Measurements from ENCODE around the gene DDX17.

Gene DDX17

GRCh38 chr22:38446018-38446601, 60.0 kb downstream of the DDX17 start:
- no peak for DNase-seq

- no peak for DNase-seq
Observed at GRCh38 chr22:38444783-38445182, 61.3 kb downstream of the DDX17 start.

- no peak for DNase-seq
Observed at GRCh38 chr22:38443628-38444521, 62.2 kb downstream of the DDX17 start.

GRCh38 chr22:38442967-38443627, 63.0 kb downstream of the DDX17 start:
- no peak for DNase-seq

GRCh38 chr22:38441620-38442287, 64.4 kb downstream of the DDX17 start:
- DNase-seq = no peak

GRCh38 chr22:38440747-38441350, 65.3 kb downstream of the DDX17 start:
- DNase-seq = no peak

- DNase-seq = no peak
Observed at GRCh38 chr22:38437416-38437815, 68.7 kb downstream of the DDX17 start.

- DNase-seq = no peak
Observed at GRCh38 chr22:38436629-38437395, 69.3 kb downstream of the DDX17 start.

GRCh38 chr22:38435965-38436364, 70.1 kb downstream of the DDX17 start:
- DNase-seq = no peak

- DNase-seq = no peak
Observed at GRCh38 chr22:38435010-38435409, 71.1 kb downstream of the DDX17 start.

GRCh38 chr22:38433871-38434270, 72.2 kb downstream of the DDX17 start:
- DNase-seq = no peak
